Osteoblast (primary cell): ENCODE measurements around the gene CPA3. TPM values are rescaled to one million over a fixed set of nuclear protein-coding genes. Genes with fewer than 3 reads are reported as not detected.

Experiments
- DNase-seq: peaks from one replicate; pipeline ENCODE4 v3.0.0; 2011; ENCODE audit warnings: low spot score, mixed read lengths; ENCODE audit not compliant: insufficient read length; ENCODE audit errors: missing footprints
- H2AFZ ChIP-seq: 2 replicates; pipeline ENCODE4 v1.6.0; 2011; ENCODE audit warnings: mild to moderate bottlenecking, low read length
- H3K27ac ChIP-seq: 2 replicates; pipeline ENCODE4 v1.5.1; 2011; ENCODE audit warnings: mild to moderate bottlenecking, low read depth, low read length, moderate library complexity
- H3K27me3 ChIP-seq: 2 replicates; pipeline ENCODE4 v1.6.0; 2012; ENCODE audit warnings: mild to moderate bottlenecking, control low read depth, inconsistent platforms, low read length, moderate library complexity; ENCODE audit not compliant: insufficient read depth
- H3K36me3 ChIP-seq: 2 replicates; pipeline ENCODE4 v1.5.1; 2011; ENCODE audit warnings: mild to moderate bottlenecking, low read length, control low read depth, moderate library complexity; ENCODE audit not compliant: insufficient read depth
- H3K4me1 ChIP-seq: 2 replicates; pipeline ENCODE4 v1.5.1; 2011; ENCODE audit warnings: mild to moderate bottlenecking, low read length, control low read depth, moderate library complexity; ENCODE audit not compliant: insufficient read depth
- H3K4me2 ChIP-seq: 2 replicates; pipeline ENCODE4 v1.6.0; 2011; ENCODE audit warnings: mild to moderate bottlenecking, low read length; ENCODE audit not compliant: insufficient read depth
- H3K4me3 ChIP-seq: fragments of 200-600 bp; sonication (generic); 3 replicates; pipeline ENCODE4 v1.5.1; 2012; ENCODE audit warnings: mild to moderate bottlenecking, low read length, inconsistent platforms; ENCODE audit not compliant: insufficient read depth
- H3K79me2 ChIP-seq: 2 replicates; pipeline ENCODE4 v1.6.0; 2012; ENCODE audit warnings: mild to moderate bottlenecking, low read length, control low read depth, inconsistent platforms; ENCODE audit not compliant: insufficient read depth
- H3K9me3 ChIP-seq: 2 replicates; pipeline ENCODE4 v1.5.1; 2011; ENCODE audit warnings: low read depth, low read length, control low read depth
- H4K20me1 ChIP-seq: 2 replicates; pipeline ENCODE4 v1.6.0; 2012; ENCODE audit warnings: mild to moderate bottlenecking, low read length, control low read depth; ENCODE audit not compliant: insufficient read depth
- CTCF ChIP-seq: IDR thresholded peaks from 2 replicates; pipeline ENCODE4 v1.5.1; 2011; ENCODE audit warnings: mild to moderate bottlenecking, low read depth, low read length, moderate library complexity; ENCODE audit errors: extremely low read depth
- total RNA-seq: library from RNA; depleted of rRNA; stranded (reverse); fragments of >200 nt; gene quantifications from 2 replicates; pipeline ENCODE4 v1.2.3, GENCODE V29; 2012

The CPA3 gene
- total RNA-seq, 1 donor, result 1.1 TPM

GRCh38 chr3:148945116-148945515, 80.0 kb downstream of the CPA3 start:
- H3K36me3 ChIP-seq, result no peaks in the 10 kb centered on the region
- no peaks in the 10 kb centered on the region for H3K9me3 ChIP-seq
- H3K4me2 ChIP-seq, result no peak overlapping the region
- DNase-seq, result no peak
- H3K4me1 ChIP-seq, result peaks cover 6% of the 10 kb centered on the region
- no peak overlapping the region for H3K27ac ChIP-seq
- no peak for TF ChIP-seq CTCF
- no peak overlapping the region for H2AFZ ChIP-seq
- no peak overlapping the region for H3K4me3 ChIP-seq
- H3K27me3 ChIP-seq, result no peaks in the 10 kb centered on the region
- no peaks in the 10 kb centered on the region for H4K20me1 ChIP-seq
- no peaks in the 10 kb centered on the region for H3K79me2 ChIP-seq

Other genes with a start within 250 kb of the CPA3 start
- 10.5 and 13.3 TPM in 2 replicates for gene AGTR1, start 167.4 kb upstream of the CPA3 start, total RNA-seq
- 1.1 and 1.8 TPM in 2 replicates for gene CPB1, start 37.5 kb upstream of the CPA3 start, total RNA-seq
- 42.3 and 54.8 TPM in 2 replicates for gene GYG1, start 126.2 kb downstream of the CPA3 start, total RNA-seq
- gene HLTF, start 221.2 kb downstream of the CPA3 start, total RNA-seq, result 40.7 and 42.0 TPM in 2 replicates